Measurements from ENCODE around the gene TMEM40.

- TF ChIP-seq CTCF (IDR thresholded peaks at IDR 0.05) (no peak), EZH2 (IDR thresholded peaks at IDR 0.05; ENCODE audit: borderline replicate concordance, insufficient read depth, low read depth, low read length, poor library complexity, severe bottlenecking) (no peak)
Observed at GRCh38 chr3:12730506-12731242, 28.4 kb downstream of the TMEM40 start.

All from B cell (primary cell).